ENCODE data around the gene U2AF2. TPM values are rescaled to one million over a fixed set of nuclear protein-coding genes. Genes with fewer than 3 reads are reported as not detected.

Gene U2AF2
- total RNA-seq, 1 donor from 2014 or later: 219 TPM

DNA sequence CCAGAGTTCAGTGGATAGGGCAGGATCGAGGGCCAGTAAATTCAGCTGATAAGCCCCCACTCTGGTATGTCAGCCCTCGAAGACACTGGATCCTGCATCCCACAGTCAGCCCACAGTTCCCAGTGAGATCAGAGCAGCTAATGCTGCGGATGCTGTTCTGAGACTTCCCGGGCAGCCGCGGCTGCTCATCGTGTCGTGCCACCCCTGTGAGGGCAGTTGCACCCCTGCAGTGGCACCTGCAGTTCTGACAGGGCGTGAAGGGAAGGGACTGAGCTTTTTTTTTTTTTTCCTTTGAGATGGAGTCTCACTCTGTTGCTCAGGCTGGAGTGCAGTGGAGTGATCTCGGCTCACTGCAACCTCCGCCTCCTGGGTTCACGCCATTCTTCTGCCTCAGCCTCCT is 12.7 kb downstream of the U2AF2 start:
- Mint-ChIP-seq H3K36me3 (ENCODE audit: low read depth, unreplicated experiment) (peaks cover 65% of the 10 kb centered on the region), H3K27me3 (ENCODE audit: unreplicated experiment) (peaks cover 33% of the 10 kb centered on the region), H3K4me3 (ENCODE audit: unreplicated experiment) (no peak overlapping the region), H3K4me1 (ENCODE audit: unreplicated experiment) (peaks cover 23% of the 10 kb centered on the region), H3K27ac (ENCODE audit: unreplicated experiment) (no peak overlapping the region), H3K9me3 (ENCODE audit: unreplicated experiment) (no peaks in the 10 kb centered on the region)
- TF ChIP-seq, protein P1, sequence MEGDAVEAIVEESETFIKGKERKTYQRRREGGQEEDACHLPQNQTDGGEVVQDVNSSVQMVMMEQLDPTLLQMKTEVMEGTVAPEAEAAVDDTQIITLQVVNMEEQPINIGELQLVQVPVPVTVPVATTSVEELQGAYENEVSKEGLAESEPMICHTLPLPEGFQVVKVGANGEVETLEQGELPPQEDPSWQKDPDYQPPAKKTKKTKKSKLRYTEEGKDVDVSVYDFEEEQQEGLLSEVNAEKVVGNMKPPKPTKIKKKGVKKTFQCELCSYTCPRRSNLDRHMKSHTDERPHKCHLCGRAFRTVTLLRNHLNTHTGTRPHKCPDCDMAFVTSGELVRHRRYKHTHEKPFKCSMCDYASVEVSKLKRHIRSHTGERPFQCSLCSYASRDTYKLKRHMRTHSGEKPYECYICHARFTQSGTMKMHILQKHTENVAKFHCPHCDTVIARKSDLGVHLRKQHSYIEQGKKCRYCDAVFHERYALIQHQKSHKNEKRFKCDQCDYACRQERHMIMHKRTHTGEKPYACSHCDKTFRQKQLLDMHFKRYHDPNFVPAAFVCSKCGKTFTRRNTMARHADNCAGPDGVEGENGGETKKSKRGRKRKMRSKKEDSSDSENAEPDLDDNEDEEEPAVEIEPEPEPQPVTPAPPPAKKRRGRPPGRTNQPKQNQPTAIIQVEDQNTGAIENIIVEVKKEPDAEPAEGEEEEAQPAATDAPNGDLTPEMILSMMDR (IDR thresholded peaks at IDR 0.05; ENCODE audit: unreplicated experiment): no peak
- DNase-seq (ENCODE audit: low spot score): no peak

GRCh38 chr19:55667958-55668357 is 13.1 kb downstream of the U2AF2 start:
- Mint-ChIP-seq H3K27ac (ENCODE audit: unreplicated experiment) (peak overlapping the region; percentile 13), H3K4me3 (ENCODE audit: unreplicated experiment) (no peak overlapping the region), H3K9me3 (ENCODE audit: unreplicated experiment) (no peaks in the 10 kb centered on the region), H3K27me3 (ENCODE audit: unreplicated experiment) (peaks cover 29% of the 10 kb centered on the region), H3K36me3 (ENCODE audit: low read depth, unreplicated experiment) (peaks cover 61% of the 10 kb centered on the region), H3K4me1 (ENCODE audit: unreplicated experiment) (peaks cover 19% of the 10 kb centered on the region)
- TF ChIP-seq, protein P1 (IDR thresholded peaks at IDR 0.05; ENCODE audit: unreplicated experiment): no peak
- DNase-seq (ENCODE audit: low spot score): no peak

DNA sequence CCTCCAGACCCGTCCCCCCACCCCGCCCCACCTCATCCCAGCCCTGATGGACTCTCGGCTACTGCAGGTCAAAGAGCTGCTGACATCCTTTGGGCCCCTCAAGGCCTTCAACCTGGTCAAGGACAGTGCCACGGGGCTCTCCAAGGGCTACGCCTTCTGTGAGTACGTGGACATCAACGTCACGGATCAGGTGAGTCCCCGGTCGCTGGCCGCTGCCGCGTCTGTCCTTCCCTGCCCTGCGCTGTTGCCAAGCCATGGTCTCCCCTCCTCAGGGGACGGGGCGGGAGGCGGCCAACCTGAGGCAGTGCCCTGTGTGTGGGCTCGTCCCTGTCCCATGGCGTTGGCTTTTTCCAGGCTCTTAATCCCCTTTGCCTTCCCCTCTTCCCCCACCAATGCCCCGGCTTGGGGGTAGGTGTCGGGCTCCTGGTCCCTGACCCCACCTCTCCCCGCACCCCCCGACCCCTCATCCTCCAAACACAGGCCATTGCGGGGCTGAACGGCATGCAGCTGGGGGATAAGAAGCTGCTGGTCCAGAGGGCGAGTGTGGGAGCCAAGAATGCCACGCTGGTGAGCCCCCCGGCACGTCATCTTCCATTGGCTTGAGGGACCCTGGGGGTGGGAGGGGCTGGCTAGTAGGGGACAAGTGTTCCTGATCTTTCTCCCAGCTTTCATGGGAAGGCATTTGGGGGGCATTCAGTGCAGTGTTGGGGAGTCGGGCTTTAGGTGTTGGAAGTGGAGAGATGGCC is 13.9 kb downstream of the U2AF2 start:
- H3K4me1 Mint-ChIP-seq (ENCODE audit: unreplicated experiment): peaks cover 18% of the 10 kb centered on the region
- DNase-seq (ENCODE audit: low spot score): no peak
- no peak overlapping the region for H3K4me3 Mint-ChIP-seq (ENCODE audit: unreplicated experiment)
- no peak overlapping the region for H3K27ac Mint-ChIP-seq (ENCODE audit: unreplicated experiment)
- peaks cover 59% of the 10 kb centered on the region for H3K36me3 Mint-ChIP-seq (ENCODE audit: low read depth, unreplicated experiment)
- no peaks in the 10 kb centered on the region for H3K9me3 Mint-ChIP-seq (ENCODE audit: unreplicated experiment)
- H3K27me3 Mint-ChIP-seq (ENCODE audit: unreplicated experiment): peaks cover 32% of the 10 kb centered on the region
- TF ChIP-seq, protein P1 (IDR thresholded peaks at IDR 0.05; ENCODE audit: unreplicated experiment): no peak

GRCh38 chr19:55669418-55670279 is 14.8 kb downstream of the U2AF2 start:
- H3K27me3 Mint-ChIP-seq (ENCODE audit: unreplicated experiment): peaks cover 29% of the 10 kb centered on the region
- no peak overlapping the region for H3K4me3 Mint-ChIP-seq (ENCODE audit: unreplicated experiment)
- TF ChIP-seq, protein P1 (IDR thresholded peaks at IDR 0.05; ENCODE audit: unreplicated experiment): no peak
- peaks cover 22% of the 10 kb centered on the region for H3K4me1 Mint-ChIP-seq (ENCODE audit: unreplicated experiment)
- H3K9me3 Mint-ChIP-seq (ENCODE audit: unreplicated experiment): no peaks in the 10 kb centered on the region
- no peak for DNase-seq (ENCODE audit: low spot score)
- no peak overlapping the region for H3K27ac Mint-ChIP-seq (ENCODE audit: unreplicated experiment)
- H3K36me3 Mint-ChIP-seq (ENCODE audit: low read depth, unreplicated experiment): peaks cover 55% of the 10 kb centered on the region
